HepG2 (cell line): Measurements from ENCODE around the gene FUOM. TPM values are rescaled to one million over a fixed set of nuclear protein-coding genes. Genes with fewer than 3 reads are reported as not detected.

ENCODE experiments used
- AKAP8 ChIP-seq: sonication (generic); formaldehyde crosslinking; IDR thresholded peaks from 2 replicates; pipeline ENCODE4 v1.5.1; 2020; ENCODE audit warnings: mild to moderate bottlenecking, missing genetic modification reagents
- CREBL2 ChIP-seq: sonication (generic); formaldehyde crosslinking; IDR thresholded peaks from 2 replicates; pipeline ENCODE4 v1.8.1; 2023; ENCODE audit warnings: missing genetic modification reagents, mild to moderate bottlenecking, borderline replicate concordance
- ERF ChIP-seq: IDR thresholded peaks from 2 replicates; pipeline ENCODE4 v1.6.1; 2018; ENCODE audit warnings: missing biosample characterization, missing genetic modification reagents
- NCOA1 ChIP-seq: sonication (generic); formaldehyde crosslinking; IDR thresholded peaks from 2 replicates; pipeline ENCODE4 v1.9.0; 2021; ENCODE audit warnings: missing genetic modification reagents
- NFKB2 ChIP-seq: sonication (generic); formaldehyde crosslinking; IDR thresholded peaks from 2 replicates; pipeline ENCODE4 v1.4.0; 2020; ENCODE audit warnings: missing genetic modification reagents, borderline replicate concordance
- NFKBIZ ChIP-seq: IDR thresholded peaks from 2 replicates; pipeline ENCODE4 v1.6.1; 2018; ENCODE audit warnings: missing genetic modification reagents, missing compliant biosample characterization
- PHB2 ChIP-seq: fragments of 450-650 bp; IDR thresholded peaks from 2 replicates; pipeline ENCODE4 v1.6.1; 2018; ENCODE audit not compliant: partially characterized antibody
- RXRA ChIP-seq: sonication (generic); formaldehyde crosslinking; IDR thresholded peaks from 2 replicates; pipeline ENCODE4 v1.5.1; 2020; ENCODE audit warnings: missing genetic modification reagents
- SMAD9 ChIP-seq: sonication (generic); formaldehyde crosslinking; IDR thresholded peaks from 2 replicates; pipeline ENCODE4 v1.5.1; 2020; ENCODE audit warnings: mild to moderate bottlenecking, missing genetic modification reagents
- SP5 ChIP-seq: IDR thresholded peaks from 2 replicates; pipeline ENCODE4 v1.6.1; 2016; ENCODE audit warnings: low read depth, borderline replicate concordance
- TAF1 ChIP-seq: sonication (generic); formaldehyde crosslinking; IDR thresholded peaks from 2 replicates; pipeline ENCODE4 v1.4.0; 2020; ENCODE audit warnings: missing genetic modification reagents
- ZFP91 ChIP-seq: sonication (generic); formaldehyde crosslinking; IDR thresholded peaks from 2 replicates; pipeline ENCODE4 v1.9.0; 2022; ENCODE audit warnings: missing genetic modification reagents, mild to moderate bottlenecking, borderline replicate concordance
- ZGPAT ChIP-seq: IDR thresholded peaks from 2 replicates; pipeline ENCODE4 v1.6.1; 2016; ENCODE audit warnings: mild to moderate bottlenecking
- ZHX1 ChIP-seq: sonication (generic); formaldehyde crosslinking; IDR thresholded peaks from 2 replicates; pipeline ENCODE4 v1.8.1; 2022; ENCODE audit warnings: low read depth, mild to moderate bottlenecking, missing genetic modification reagents
- ZNF280B ChIP-seq: sonication (generic); formaldehyde crosslinking; IDR thresholded peaks from 2 replicates; pipeline ENCODE4 v1.5.0; 2020; ENCODE audit warnings: missing genetic modification reagents, mild to moderate bottlenecking, borderline replicate concordance
- ZNF326 ChIP-seq: sonication (generic); formaldehyde crosslinking; IDR thresholded peaks from 2 replicates; pipeline ENCODE4 v1.4.0; 2020; ENCODE audit warnings: missing genetic modification reagents, borderline replicate concordance
- ZNF333 ChIP-seq: sonication (generic); formaldehyde crosslinking; IDR thresholded peaks from 2 replicates; pipeline ENCODE4 v1.4.0; 2020; ENCODE audit warnings: mild to moderate bottlenecking, missing genetic modification reagents, borderline replicate concordance
- ZNF451 ChIP-seq: sonication (generic); formaldehyde crosslinking; IDR thresholded peaks from 2 replicates; pipeline ENCODE4 v1.5.0; 2020; ENCODE audit warnings: mild to moderate bottlenecking, missing genetic modification reagents
- ZNF468 ChIP-seq: sonication (generic); formaldehyde crosslinking; IDR thresholded peaks from 2 replicates; pipeline ENCODE4 v1.8.0; 2022; ENCODE audit warnings: mild to moderate bottlenecking, moderate library complexity, missing genetic modification reagents
- ZNF691 ChIP-seq: sonication (generic); formaldehyde crosslinking; IDR thresholded peaks from 2 replicates; pipeline ENCODE4 v1.4.0; 2020; ENCODE audit warnings: missing genetic modification reagents, low read depth, mild to moderate bottlenecking, borderline replicate concordance
- ZNF850 ChIP-seq: sonication (generic); formaldehyde crosslinking; conservative IDR thresholded peaks from 2 replicates; pipeline ENCODE4 v1.9.0; 2021; ENCODE audit warnings: mild to moderate bottlenecking, missing genetic modification reagents
- polyA plus RNA-seq, 8 experiments: library from polyadenylated mRNA; depleted of rRNA in 3 of 8; stranded (reverse) in 7 of 8; unstranded in 1 of 8; fragments of >200 nt; fragmentation: Illumina TruSeq in 4 of 8; extraction: Trizol in 4 of 8; gene quantifications; 2 replicates each; pipeline versions ENCODE4 v1.2.1 to v1.2.3, GENCODE V29; 2011 to 2016; ENCODE audit warnings: low read depth in 4 of 8, missing spikeins in 1 of 8, mixed read lengths in 1 of 8; ENCODE audit not compliant: insufficient read depth in 1 of 8
- total RNA-seq, 5 experiments: library from RNA; depleted of rRNA; stranded (reverse); fragments of >200 nt; fragmentation: Illumina TruSeq; extraction: Trizol; gene quantifications; 2 replicates each; pipeline ENCODE4 v1.2.3, GENCODE V29; 2016; ENCODE audit warnings: low read depth in 1 of 5

Gene FUOM
- total and polyA plus RNA-seq, 2 of the 13 experiments (the other 11 are each of a cell fraction or from before 2014, with no cell fraction given): 27.5 to 60.4 TPM

GRCh38 chr10:133358162-133358924 is 524 bp upstream of the FUOM start (continued):
- no peak for TF ChIP-seq ZNF326 (CRISPR knock-in tag)
- TF ChIP-seq ZFP91 (CRISPR knock-in tag): no peak; the same call in 1 of the 2 replicates
- peak; percentile 61; the same call in 1 of the 2 replicates for TF ChIP-seq ZNF850 (CRISPR knock-in tag)
- TF ChIP-seq ZNF333 (CRISPR knock-in tag): peak; percentile 42; the same call in 1 of the 2 replicates
- no peak for TF ChIP-seq CREBL2 (CRISPR knock-in tag)
- peak; percentile 55; the same call in 1 of the 2 replicates for TF ChIP-seq AKAP8
- no peak for TF ChIP-seq PHB2
- TF ChIP-seq SP5: 0 out of 2 replicates have a peak, but pooled peaks have one; percentile 3
- TF ChIP-seq NFKB2: peak; percentile 65; the same call in 1 of the 2 replicates
- TF ChIP-seq RXRA: no peak; the same call in 1 of the 2 replicates
- no peak for TF ChIP-seq ERF (CRISPR knock-in tag)
- TF ChIP-seq ZNF451: no peak
- TF ChIP-seq ZGPAT (CRISPR knock-in tag): peak; percentile 29; the same call in 1 of the 2 replicates
- TF ChIP-seq NCOA1 (CRISPR knock-in tag): no peak
- no peak for TF ChIP-seq NFKBIZ (CRISPR knock-in tag)
- no peak for TF ChIP-seq ZNF468 (CRISPR knock-in tag)
- TF ChIP-seq SMAD9 (CRISPR knock-in tag): no peak
- peak; percentile 38; the same call in 1 of the 2 replicates for TF ChIP-seq TAF1 (CRISPR knock-in tag)
- TF ChIP-seq ZHX1 (CRISPR knock-in tag): no peak
- no peak; the same call in 1 of the 2 replicates for TF ChIP-seq ZNF691
- TF ChIP-seq ZNF280B (CRISPR knock-in tag): peak; percentile 61
